HCT116 (cell line): ENCODE results near the gene WDFY2. TPM values are rescaled to one million over a fixed set of nuclear protein-coding genes. Genes with fewer than 3 reads are reported as not detected.

Source experiments
- ATAC-seq: fragments of 200-7000 bp; cut with Tn5 transposase; 2 replicates; pipeline ENCODE4 v1.9.1; 2020; ENCODE audit warnings: mild to moderate bottlenecking, moderate library complexity
- BruUV-seq: library from RNA; stranded (reverse); fragments of 400-500 nt; replicated peaks from 2 replicates; lab custom pipeline; 2021; lab: Mats Ljungman, UMichigan
- CTCF ChIA-PET: fragments of 300-600 bp; sonication (Branson Sonifier 250); formaldehyde crosslinking; loops from one replicate; lab custom pipeline; 2021; ENCODE audit warnings: antibody characterized with exemption; lab: Charles Lee
- POLR2A ChIA-PET: fragments of 300-600, 350-600 bp; sonication (Branson Sonifier 250); formaldehyde crosslinking; loops from one replicate; lab custom pipeline; 2021; ENCODE audit warnings: antibody characterized with exemption; lab: Charles Lee
- RAD21 ChIA-PET, 2 experiments: fragments of 300-600 bp; sonication (Branson Sonifier 250); formaldehyde crosslinking; loops; one replicate each; lab custom pipeline; 2023; ENCODE audit warnings: low total read pairs in 2 of 2; ENCODE audit not compliant: uncharacterized antibody in 2 of 2, unreplicated experiment in 2 of 2, low non-redundant PET in 1 of 2; lab: Charles Lee
- DNase-seq: peaks from one replicate; pipeline ENCODE4 v3.0.0-alpha.2; 2010; ENCODE audit warnings: low read depth, low spot score
- H2AFZ ChIP-seq: fragments of 200-600 bp; shearing (Covaris generic), sonication (generic); 2 replicates; pipeline ENCODE4 v1.6.1; 2017; ENCODE audit warnings: low read depth, mixed run types, mixed read lengths, antibody characterized with exemption, low read length; ENCODE audit not compliant: poor library complexity, severe bottlenecking
- H3K27ac ChIP-seq: 2 replicates; pipeline ENCODE4 v1.5.1; 2012; ENCODE audit warnings: low read depth, low read length
- H3K27me3 ChIP-seq: fragments of 200-600 bp; sonication (generic); 2 replicates; pipeline ENCODE4 v1.6.1; 2016; ENCODE audit warnings: mixed run types, low read length, mixed read lengths; ENCODE audit not compliant: insufficient read depth
- H3K36me3 ChIP-seq, 2 experiments: fragments of 200-500 bp in 1 of 2; fragments of 200-600 bp in 1 of 2; sonication (Bioruptor generic) in 1 of 2; sonication (generic) in 1 of 2; 2 replicates each; pipeline versions ENCODE4 v1.5.1 to v1.6.1; 2014 to 2016; ENCODE audit warnings: low read length in 2 of 2, inconsistent platforms in 1 of 2, mixed read lengths in 1 of 2, mixed run types in 1 of 2; ENCODE audit not compliant: insufficient read depth in 2 of 2, control insufficient read depth in 1 of 2
- H3K4me1 ChIP-seq, 2 experiments: fragments of 200-600 bp in 1 of 2; sonication (generic) in 1 of 2; 2 replicates each; pipeline versions ENCODE4 v1.5.1 to v1.6.1; 2012 to 2017; ENCODE audit warnings: low read length in 2 of 2, inconsistent platforms in 1 of 2, mild to moderate bottlenecking in 1 of 2, mixed read lengths in 1 of 2, mixed run types in 1 of 2, moderate library complexity in 1 of 2; ENCODE audit not compliant: insufficient read depth in 2 of 2, control insufficient read depth in 1 of 2
- H3K4me2 ChIP-seq: fragments of 200-600 bp; sonication (generic); 2 replicates; pipeline ENCODE4 v1.6.1; 2017; ENCODE audit warnings: mixed run types, low read length, mixed read lengths
- H3K4me3 ChIP-seq, 2 experiments: fragments of 200-600 bp in 1 of 2; sonication (generic) in 1 of 2; replicated peaks in 1 of 2; 2 replicates each; pipeline ENCODE4 v1.5.1; 2011 to 2016; ENCODE audit warnings: low read length in 2 of 2, control low read depth in 1 of 2, low read depth in 1 of 2, mild to moderate bottlenecking in 1 of 2, mixed read lengths in 1 of 2, mixed run types in 1 of 2
- H3K79me2 ChIP-seq: fragments of 200-600 bp; sonication (generic); 2 replicates; pipeline ENCODE4 v1.6.1; 2017; ENCODE audit warnings: mild to moderate bottlenecking, mixed run types, low read length, moderate library complexity, mixed read lengths; ENCODE audit not compliant: insufficient read depth
- H3K9ac ChIP-seq: fragments of 200-600 bp; sonication (generic); 2 replicates; pipeline ENCODE4 v1.6.1; 2016; ENCODE audit warnings: low read length, mixed read lengths
- H3K9me2 ChIP-seq: fragments of 200-600 bp; sonication (generic), shearing (Covaris generic); 2 replicates; pipeline ENCODE4 v1.6.1; 2017; ENCODE audit warnings: mixed run types, mild to moderate bottlenecking, moderate library complexity; ENCODE audit not compliant: insufficient read depth
- H3K9me3 ChIP-seq, 2 experiments: fragments of 200-500 bp in 1 of 2; fragments of 200-600 bp in 1 of 2; sonication (Bioruptor generic) in 1 of 2; sonication (generic) in 1 of 2; 2 replicates each; pipeline ENCODE4 v1.6.1; 2014 to 2017; ENCODE audit warnings: low read length in 2 of 2, mixed read lengths in 2 of 2, inconsistent platforms in 1 of 2, low read depth in 1 of 2, mild to moderate bottlenecking in 1 of 2, mixed run types in 1 of 2, moderate library complexity in 1 of 2; ENCODE audit not compliant: control insufficient read depth in 1 of 2, insufficient read depth in 1 of 2
- H4K20me1 ChIP-seq: fragments of 200-600 bp; sonication (generic), shearing (Covaris generic); 2 replicates; pipeline ENCODE4 v1.6.1; 2017; ENCODE audit warnings: mixed run types, mild to moderate bottlenecking, moderate library complexity; ENCODE audit not compliant: insufficient read depth
- CBX3 ChIP-seq: IDR thresholded peaks from 2 replicates; pipeline ENCODE4 v1.6.1; 2012; ENCODE audit warnings: low read depth
- EGR1 ChIP-seq: IDR thresholded peaks from 2 replicates; pipeline ENCODE4 v1.6.1; 2012; ENCODE audit warnings: low read depth
- EZH2 ChIP-seq: fragments of 200-600 bp; sonication (generic); IDR thresholded peaks from 2 replicates; pipeline ENCODE4 v1.6.1; 2017; ENCODE audit warnings: antibody characterized with exemption, mixed run types
- JUND ChIP-seq: IDR thresholded peaks from 2 replicates; pipeline ENCODE4 v1.6.1; 2012
- POLR2A ChIP-seq: IDR thresholded peaks from 2 replicates; pipeline ENCODE4 v1.7.0; 2011; ENCODE audit warnings: borderline replicate concordance; ENCODE audit not compliant: insufficient read depth, insufficient read length; ENCODE audit errors: extremely low read depth
- POLR2AphosphoS5 ChIP-seq: IDR thresholded peaks from 2 replicates; pipeline ENCODE4 v1.6.1; 2011; ENCODE audit warnings: mild to moderate bottlenecking, low read depth, low read length, moderate library complexity
- SP1 ChIP-seq: IDR thresholded peaks from 2 replicates; pipeline ENCODE4 v1.6.1; 2012; ENCODE audit warnings: low read depth
- SRF ChIP-seq: IDR thresholded peaks from 2 replicates; pipeline ENCODE4 v1.6.1; 2012; ENCODE audit warnings: low read depth
- TCF7L2 ChIP-seq: IDR thresholded peaks from 2 replicates; pipeline ENCODE4 v1.7.0; 2011; ENCODE audit warnings: borderline replicate concordance, inconsistent platforms; ENCODE audit not compliant: insufficient read depth, insufficient read length; ENCODE audit errors: extremely low read depth
- YY1 ChIP-seq: IDR thresholded peaks from 2 replicates; pipeline ENCODE4 v1.6.1; 2011; ENCODE audit warnings: low read length, low read depth, moderate library complexity, mild to moderate bottlenecking; ENCODE audit not compliant: insufficient replicate concordance; ENCODE audit errors: extremely low read depth
- ZNF274 ChIP-seq: fragments of 200-500 bp; sonication (Bioruptor generic); IDR thresholded peaks from 2 replicates; pipeline ENCODE4 v1.6.1; 2014; ENCODE audit warnings: mild to moderate bottlenecking, low read depth, low read length, inconsistent platforms
- intact Hi-C: fragments of 100-400 bp; cut with micrococcal nuclease; formaldehyde crosslinking; loops from 2 replicates; pipeline ENCODE4 v1.10.0; 2022
- total RNA-seq: library from RNA; stranded (reverse); gene quantifications from one replicate; pipeline ENCODE4 v1.2.1, GENCODE V29; 2021; ENCODE audit not compliant: unreplicated experiment
- TF ChIP-seq, protein P1 (sequence below): IDR thresholded peaks from 2 replicates; pipeline ENCODE4 v1.6.1; 2012
- TF ChIP-seq, protein P2 (sequence below): IDR thresholded peaks from 2 replicates; pipeline ENCODE4 v1.6.1; 2012
- TF ChIP-seq, protein P3 (sequence below), 3 experiments: fragments of 200-600 bp in 1 of 3; sonication (generic) in 1 of 3; IDR thresholded peaks in 2 of 3; conservative IDR thresholded peaks in 1 of 3; 2 replicates each; pipeline ENCODE4 v1.5.1; 2012 to 2017; ENCODE audit warnings: low read depth in 2 of 3, low read length in 2 of 3, antibody characterized with exemption in 1 of 3, borderline replicate concordance in 1 of 3, control low read depth in 1 of 3, mild to moderate bottlenecking in 1 of 3, mixed read lengths in 1 of 3, mixed run types in 1 of 3, moderate library complexity in 1 of 3; ENCODE audit not compliant: insufficient read depth in 1 of 3
- TF ChIP-seq, protein P4 (sequence below): IDR thresholded peaks from 2 replicates; pipeline ENCODE4 v1.6.1; 2011; ENCODE audit warnings: mild to moderate bottlenecking, low read length, moderate library complexity; ENCODE audit not compliant: insufficient replicate concordance; ENCODE audit errors: extremely low read depth

Gene WDFY2
- total RNA-seq, 1 experiment from 2014 or later = 6.1 TPM

DNA sequence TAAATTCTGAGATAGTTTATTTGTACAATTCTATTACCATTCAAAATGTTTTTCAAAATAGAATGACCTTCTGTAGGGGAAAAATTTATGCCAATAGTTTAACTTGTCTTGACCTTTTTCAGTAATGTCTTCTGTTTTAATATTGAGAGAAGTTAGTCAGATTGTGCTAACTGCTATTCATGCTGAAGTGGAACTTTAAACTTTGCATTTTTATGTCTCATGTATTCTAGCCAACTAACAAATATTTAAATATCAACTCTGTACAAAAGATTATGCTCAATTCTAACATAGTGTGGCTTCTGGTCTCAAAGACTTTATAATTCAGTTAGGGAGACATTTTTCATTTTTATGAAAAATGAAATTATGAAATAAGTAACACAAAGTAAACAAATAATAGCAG, 94.2 kb downstream of the WDFY2 start:
- RAD21 ChIA-PET = no interaction called here
- ATAC-seq (no peak), DNase-seq (no peak)
- Histone ChIP-seq H3K4me1 (peaks cover 0 to 6% of the 10 kb centered on the region in 2 experiments; a peak in 2 of 4 replicates), H3K27me3 (no peaks in the 10 kb centered on the region), H3K36me3 (no peaks in the 10 kb centered on the region), H3K9me3 (no peaks in the 10 kb centered on the region), H4K20me1 (peaks cover 1% of the 10 kb centered on the region; the same call in 1 of the 2 replicates), H3K27ac (no peak overlapping the region), H3K79me2 (no peaks in the 10 kb centered on the region), H3K9me2 (no peaks in the 10 kb centered on the region), H3K4me3 (no peak overlapping the region), H3K4me2 (no peak overlapping the region)
- CTCF ChIA-PET = no interaction called here
- BruUV-seq = no TSS peak
- POLR2A ChIA-PET = no interaction called here
- TF ChIP-seq EZH2 (no peak), POLR2A (no peak), JUND (no peak), SRF (no peak), POLR2AphosphoS5 (no peak), YY1 (no peak), TCF7L2 (no peak), ZNF274 (no peak), EGR1 (no peak), CBX3 (no peak)
- TF ChIP-seq, protein P1, sequence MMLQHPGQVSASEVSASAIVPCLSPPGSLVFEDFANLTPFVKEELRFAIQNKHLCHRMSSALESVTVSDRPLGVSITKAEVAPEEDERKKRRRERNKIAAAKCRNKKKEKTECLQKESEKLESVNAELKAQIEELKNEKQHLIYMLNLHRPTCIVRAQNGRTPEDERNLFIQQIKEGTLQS = no peak
- TF ChIP-seq, protein P2, sequence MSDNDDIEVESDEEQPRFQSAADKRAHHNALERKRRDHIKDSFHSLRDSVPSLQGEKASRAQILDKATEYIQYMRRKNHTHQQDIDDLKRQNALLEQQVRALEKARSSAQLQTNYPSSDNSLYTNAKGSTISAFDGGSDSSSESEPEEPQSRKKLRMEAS = no peak
- TF ChIP-seq, all 23 proteins: peak for 0
- H2AFZ ChIP-seq = no peak overlapping the region
- H3K9ac ChIP-seq = no peak overlapping the region
- intact Hi-C loops = no loop called here

DNA sequence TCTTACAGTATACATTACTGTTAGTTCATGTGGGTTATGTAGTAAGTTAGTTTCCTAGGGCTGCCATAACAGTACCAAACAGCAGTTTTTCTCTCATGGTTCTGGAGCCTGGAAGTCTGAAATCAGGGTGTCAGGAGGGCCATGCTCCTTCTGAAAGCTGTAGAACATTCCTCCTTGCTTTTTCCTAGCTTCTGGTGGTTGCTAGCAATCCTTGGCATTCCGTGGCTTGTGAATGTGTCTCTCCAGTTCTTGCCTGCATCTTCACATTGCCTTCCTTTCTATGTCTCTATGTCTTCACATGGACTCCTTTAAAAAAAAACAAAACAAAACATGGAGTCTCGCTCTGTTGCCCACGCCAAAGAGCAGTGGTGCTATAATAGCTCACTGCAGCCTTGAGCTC, 95.4 kb downstream of the WDFY2 start:
- H4K20me1 ChIP-seq = no peaks in the 10 kb centered on the region
- intact Hi-C loops = no loop called here
- H3K4me3 ChIP-seq = no peak overlapping the region
- H2AFZ ChIP-seq = no peak overlapping the region
- H3K36me3 ChIP-seq = no peaks in the 10 kb centered on the region
- no TSS peak for BruUV-seq
- CTCF ChIA-PET = no interaction called here
- no peaks in the 10 kb centered on the region for H3K9me2 ChIP-seq
- POLR2A ChIA-PET = no interaction called here
- no peaks in the 10 kb centered on the region for H3K79me2 ChIP-seq
- ATAC-seq (no peak), DNase-seq (no peak)
- H3K4me1 ChIP-seq = no peaks in the 10 kb centered on the region
- no peaks in the 10 kb centered on the region for H3K27me3 ChIP-seq
- RAD21 ChIA-PET = no interaction called here
- H3K9ac ChIP-seq = no peak overlapping the region
- no peak overlapping the region for H3K4me2 ChIP-seq
- no peaks in the 10 kb centered on the region for H3K9me3 ChIP-seq
- H3K27ac ChIP-seq = no peak overlapping the region
- TF ChIP-seq, protein P3, sequence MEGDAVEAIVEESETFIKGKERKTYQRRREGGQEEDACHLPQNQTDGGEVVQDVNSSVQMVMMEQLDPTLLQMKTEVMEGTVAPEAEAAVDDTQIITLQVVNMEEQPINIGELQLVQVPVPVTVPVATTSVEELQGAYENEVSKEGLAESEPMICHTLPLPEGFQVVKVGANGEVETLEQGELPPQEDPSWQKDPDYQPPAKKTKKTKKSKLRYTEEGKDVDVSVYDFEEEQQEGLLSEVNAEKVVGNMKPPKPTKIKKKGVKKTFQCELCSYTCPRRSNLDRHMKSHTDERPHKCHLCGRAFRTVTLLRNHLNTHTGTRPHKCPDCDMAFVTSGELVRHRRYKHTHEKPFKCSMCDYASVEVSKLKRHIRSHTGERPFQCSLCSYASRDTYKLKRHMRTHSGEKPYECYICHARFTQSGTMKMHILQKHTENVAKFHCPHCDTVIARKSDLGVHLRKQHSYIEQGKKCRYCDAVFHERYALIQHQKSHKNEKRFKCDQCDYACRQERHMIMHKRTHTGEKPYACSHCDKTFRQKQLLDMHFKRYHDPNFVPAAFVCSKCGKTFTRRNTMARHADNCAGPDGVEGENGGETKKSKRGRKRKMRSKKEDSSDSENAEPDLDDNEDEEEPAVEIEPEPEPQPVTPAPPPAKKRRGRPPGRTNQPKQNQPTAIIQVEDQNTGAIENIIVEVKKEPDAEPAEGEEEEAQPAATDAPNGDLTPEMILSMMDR (IDR thresholded peaks at IDR 0.05 in 2 of 3, conservative IDR thresholded peaks at IDR 0.05 in 1 of 3; ENCODE audit: borderline replicate concordance in 1 of 3, insufficient read depth in 1 of 3, low read depth in 2 of 3, low read length in 2 of 3) = no peak
- TF ChIP-seq SP1 = no peak
- TF ChIP-seq, protein P4, sequence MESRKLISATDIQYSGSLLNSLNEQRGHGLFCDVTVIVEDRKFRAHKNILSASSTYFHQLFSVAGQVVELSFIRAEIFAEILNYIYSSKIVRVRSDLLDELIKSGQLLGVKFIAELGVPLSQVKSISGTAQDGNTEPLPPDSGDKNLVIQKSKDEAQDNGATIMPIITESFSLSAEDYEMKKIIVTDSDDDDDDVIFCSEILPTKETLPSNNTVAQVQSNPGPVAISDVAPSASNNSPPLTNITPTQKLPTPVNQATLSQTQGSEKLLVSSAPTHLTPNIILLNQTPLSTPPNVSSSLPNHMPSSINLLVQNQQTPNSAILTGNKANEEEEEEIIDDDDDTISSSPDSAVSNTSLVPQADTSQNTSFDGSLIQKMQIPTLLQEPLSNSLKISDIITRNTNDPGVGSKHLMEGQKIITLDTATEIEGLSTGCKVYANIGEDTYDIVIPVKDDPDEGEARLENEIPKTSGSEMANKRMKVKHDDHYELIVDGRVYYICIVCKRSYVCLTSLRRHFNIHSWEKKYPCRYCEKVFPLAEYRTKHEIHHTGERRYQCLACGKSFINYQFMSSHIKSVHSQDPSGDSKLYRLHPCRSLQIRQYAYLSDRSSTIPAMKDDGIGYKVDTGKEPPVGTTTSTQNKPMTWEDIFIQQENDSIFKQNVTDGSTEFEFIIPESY = no peak
